ENCODE results near the gene SRPK2. TPM values are rescaled to one million over a fixed set of nuclear protein-coding genes. Genes with fewer than 3 reads are reported as not detected.

SRPK2 gene
- total RNA-seq, 2 donors from 2014 or later: 60.3 to 76.2 TPM

DNA sequence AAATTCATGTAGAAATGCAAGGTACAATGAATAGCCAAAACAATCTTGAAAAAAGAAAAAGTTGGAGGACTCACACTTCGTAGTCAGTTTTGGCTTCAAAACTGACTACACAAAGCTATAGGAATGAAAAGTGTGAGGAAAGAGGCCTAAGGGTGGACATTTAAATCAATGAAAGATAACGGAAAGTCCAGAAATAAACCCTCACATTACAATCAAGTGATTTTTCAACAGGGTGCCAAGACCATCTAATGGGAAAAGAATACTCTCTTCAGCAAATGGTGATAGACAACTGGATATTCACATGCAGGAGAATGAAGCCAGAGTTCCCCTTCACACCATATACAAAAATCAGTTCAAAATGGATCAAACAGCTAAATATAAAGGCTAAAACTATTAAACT, 106.8 kb downstream of the SRPK2 start:
- WGBS, 2 experiments (ENCODE audit: insufficient coverage in 1 of 2, insufficient read length in 1 of 2): 100% methylated on average over 2 of the region's 2 CpGs; no CpG with 5 or more reads in 1 of the 2 experiments
- no peaks in the 10 kb centered on the region for H3K9me3 ChIP-seq (ENCODE audit: control insufficient read depth, low read length)
- H3K27ac ChIP-seq (ENCODE audit: low read depth, low read length): no peak overlapping the region
- Mint-ChIP-seq H3K27me3 (ENCODE audit: insufficient read depth) (no peaks in the 10 kb centered on the region), H3K36me3 (ENCODE audit: low read depth) (peaks cover 8% of the 10 kb centered on the region), H3K9me3 (no peaks in the 10 kb centered on the region), H3K4me1 (peaks cover 44% of the 10 kb centered on the region), H3K27ac (no peak overlapping the region), H3K4me3 (no peak overlapping the region)
- no peaks in the 10 kb centered on the region for H3K27me3 ChIP-seq (ENCODE audit: control insufficient read depth, insufficient read depth, low read length, poor library complexity, severe bottlenecking)
- no peaks in the 10 kb centered on the region for H3K36me3 ChIP-seq (ENCODE audit: control insufficient read depth, insufficient read depth, low read length)
- peaks cover 5% of the 10 kb centered on the region for H3K4me1 ChIP-seq (ENCODE audit: control insufficient read depth, insufficient read depth, low read length)
- TF ChIP-seq, protein P1, sequence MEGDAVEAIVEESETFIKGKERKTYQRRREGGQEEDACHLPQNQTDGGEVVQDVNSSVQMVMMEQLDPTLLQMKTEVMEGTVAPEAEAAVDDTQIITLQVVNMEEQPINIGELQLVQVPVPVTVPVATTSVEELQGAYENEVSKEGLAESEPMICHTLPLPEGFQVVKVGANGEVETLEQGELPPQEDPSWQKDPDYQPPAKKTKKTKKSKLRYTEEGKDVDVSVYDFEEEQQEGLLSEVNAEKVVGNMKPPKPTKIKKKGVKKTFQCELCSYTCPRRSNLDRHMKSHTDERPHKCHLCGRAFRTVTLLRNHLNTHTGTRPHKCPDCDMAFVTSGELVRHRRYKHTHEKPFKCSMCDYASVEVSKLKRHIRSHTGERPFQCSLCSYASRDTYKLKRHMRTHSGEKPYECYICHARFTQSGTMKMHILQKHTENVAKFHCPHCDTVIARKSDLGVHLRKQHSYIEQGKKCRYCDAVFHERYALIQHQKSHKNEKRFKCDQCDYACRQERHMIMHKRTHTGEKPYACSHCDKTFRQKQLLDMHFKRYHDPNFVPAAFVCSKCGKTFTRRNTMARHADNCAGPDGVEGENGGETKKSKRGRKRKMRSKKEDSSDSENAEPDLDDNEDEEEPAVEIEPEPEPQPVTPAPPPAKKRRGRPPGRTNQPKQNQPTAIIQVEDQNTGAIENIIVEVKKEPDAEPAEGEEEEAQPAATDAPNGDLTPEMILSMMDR (conservative IDR thresholded peaks at IDR 0.05): no peak
- H3K4me3 ChIP-seq (ENCODE audit: low read length): no peak overlapping the region
- H3K9ac ChIP-seq (ENCODE audit: extremely low read depth, low read length, poor library complexity, severe bottlenecking): no peak overlapping the region
- no peak for DNase-seq

DNA sequence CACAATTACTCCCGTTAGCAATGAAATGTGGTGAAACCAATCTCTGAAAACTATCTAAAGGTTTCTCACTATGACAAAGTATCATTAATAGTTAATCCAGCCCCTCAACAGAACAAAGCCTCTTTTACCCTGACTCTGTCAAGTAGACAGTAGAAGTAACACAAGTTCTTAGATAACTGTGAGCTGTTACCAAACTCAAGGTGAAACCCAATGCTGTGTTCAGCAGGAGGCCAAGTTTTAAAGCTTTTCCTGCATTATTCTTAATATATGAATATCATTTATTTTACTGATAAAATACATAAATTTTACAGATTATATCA, 109.1 kb downstream of the SRPK2 start:
- Histone ChIP-seq H3K4me1 (ENCODE audit: control insufficient read depth, insufficient read depth, low read length) (no peaks in the 10 kb centered on the region), H3K27me3 (ENCODE audit: control insufficient read depth, insufficient read depth, low read length, poor library complexity, severe bottlenecking) (no peaks in the 10 kb centered on the region), H3K36me3 (ENCODE audit: control insufficient read depth, insufficient read depth, low read length) (no peaks in the 10 kb centered on the region), H3K4me3 (ENCODE audit: low read length) (no peak overlapping the region), H3K9ac (ENCODE audit: extremely low read depth, low read length, poor library complexity, severe bottlenecking) (no peak overlapping the region), H3K9me3 (ENCODE audit: control insufficient read depth, low read length) (no peaks in the 10 kb centered on the region), H3K27ac (ENCODE audit: low read depth, low read length) (no peak overlapping the region)
- peaks cover 10% of the 10 kb centered on the region for H3K36me3 Mint-ChIP-seq (ENCODE audit: low read depth)
- H3K27me3 Mint-ChIP-seq (ENCODE audit: insufficient read depth): no peaks in the 10 kb centered on the region
- WGBS, 2 experiments (ENCODE audit: insufficient coverage in 1 of 2, insufficient read length in 1 of 2): 68 to 83% methylated on average over 1 of the region's 1 CpG
- no peaks in the 10 kb centered on the region for H3K9me3 Mint-ChIP-seq
- peaks cover 42% of the 10 kb centered on the region for H3K4me1 Mint-ChIP-seq
- TF ChIP-seq, protein P1 (conservative IDR thresholded peaks at IDR 0.05): no peak
- no peak overlapping the region for H3K4me3 Mint-ChIP-seq
- H3K27ac Mint-ChIP-seq: no peak overlapping the region
- no peak for DNase-seq

DNA sequence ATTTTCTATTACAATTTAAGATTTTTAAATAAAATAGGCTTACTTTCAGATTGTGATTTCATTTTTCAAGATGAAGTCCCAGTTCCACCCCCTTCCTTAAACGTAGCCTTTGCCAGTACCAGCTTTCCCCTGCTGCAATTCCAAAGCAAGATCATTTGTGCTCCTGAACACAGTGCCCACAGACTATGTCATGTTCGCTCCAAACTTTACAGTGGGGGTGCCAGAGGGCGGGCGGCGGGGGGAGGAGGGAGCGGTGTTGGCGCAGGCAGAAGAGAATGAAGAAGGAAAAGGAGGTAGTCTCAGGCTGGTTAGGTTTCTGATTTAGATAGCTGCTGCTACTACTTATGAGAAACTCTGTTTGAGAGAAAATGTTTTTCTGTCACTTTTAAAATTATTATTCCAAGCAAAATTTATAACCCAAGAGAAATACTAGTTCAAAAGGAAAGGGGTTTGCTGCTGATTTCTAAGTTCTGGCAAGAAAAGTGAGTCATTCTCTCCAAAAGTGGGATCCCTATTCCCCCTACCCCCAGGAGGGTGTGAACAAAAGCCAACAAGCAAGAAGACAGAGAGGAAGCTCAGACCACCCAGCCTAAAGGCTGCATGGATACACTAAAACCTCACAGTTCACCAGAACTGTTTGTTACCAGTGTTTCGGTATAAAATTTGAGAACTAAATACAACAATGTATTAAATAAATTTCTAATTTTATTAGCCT, 109.6 kb downstream of the SRPK2 start:
- no peaks in the 10 kb centered on the region for H3K9me3 Mint-ChIP-seq
- no peak overlapping the region for H3K27ac Mint-ChIP-seq

More for the DNA sequence above, 109.6 kb downstream of the SRPK2 start:
- Mint-ChIP-seq H3K4me1 (peaks cover 37% of the 10 kb centered on the region), H3K4me3 (no peak overlapping the region), H3K27me3 (ENCODE audit: insufficient read depth) (no peaks in the 10 kb centered on the region), H3K36me3 (ENCODE audit: low read depth) (peaks cover 10% of the 10 kb centered on the region)
- WGBS, 2 experiments (ENCODE audit: insufficient coverage in 1 of 2, insufficient read length in 1 of 2): 78 to 86% methylated on average over 1 to 7 of the region's 8 CpGs
- H3K9me3 ChIP-seq (ENCODE audit: control insufficient read depth, low read length): no peaks in the 10 kb centered on the region
- no peaks in the 10 kb centered on the region for H3K27me3 ChIP-seq (ENCODE audit: control insufficient read depth, insufficient read depth, low read length, poor library complexity, severe bottlenecking)
- H3K4me3 ChIP-seq (ENCODE audit: low read length): no peak overlapping the region
- H3K4me1 ChIP-seq (ENCODE audit: control insufficient read depth, insufficient read depth, low read length): no peaks in the 10 kb centered on the region
- no peaks in the 10 kb centered on the region for H3K36me3 ChIP-seq (ENCODE audit: control insufficient read depth, insufficient read depth, low read length)
- TF ChIP-seq, protein P1 (conservative IDR thresholded peaks at IDR 0.05): no peak
- no peak overlapping the region for H3K27ac ChIP-seq (ENCODE audit: low read depth, low read length)
- DNase-seq: no peak
- H3K9ac ChIP-seq (ENCODE audit: extremely low read depth, low read length, poor library complexity, severe bottlenecking): no peak overlapping the region
